Mammary epithelial cell (primary cell): ENCODE data around the gene XPC.

Experiments
- EZH2 ChIP-seq: IDR thresholded peaks from 2 replicates; pipeline ENCODE4 v1.6.1; 2012; ENCODE audit warnings: low read length, inconsistent platforms, borderline replicate concordance
- TF ChIP-seq, protein P1 (sequence below), 2 donors: IDR thresholded peaks in 1 of 2; conservative IDR thresholded peaks in 1 of 2; 2 replicates each; pipeline ENCODE4 v1.5.1; 2011 to 2012; ENCODE audit warnings: inconsistent platforms in 2 of 2, low read length in 2 of 2, mild to moderate bottlenecking in 2 of 2, control low read depth in 1 of 2, low read depth in 1 of 2; ENCODE audit not compliant: insufficient read depth in 1 of 2; ENCODE audit errors: extremely low read depth in 1 of 2

DNA sequence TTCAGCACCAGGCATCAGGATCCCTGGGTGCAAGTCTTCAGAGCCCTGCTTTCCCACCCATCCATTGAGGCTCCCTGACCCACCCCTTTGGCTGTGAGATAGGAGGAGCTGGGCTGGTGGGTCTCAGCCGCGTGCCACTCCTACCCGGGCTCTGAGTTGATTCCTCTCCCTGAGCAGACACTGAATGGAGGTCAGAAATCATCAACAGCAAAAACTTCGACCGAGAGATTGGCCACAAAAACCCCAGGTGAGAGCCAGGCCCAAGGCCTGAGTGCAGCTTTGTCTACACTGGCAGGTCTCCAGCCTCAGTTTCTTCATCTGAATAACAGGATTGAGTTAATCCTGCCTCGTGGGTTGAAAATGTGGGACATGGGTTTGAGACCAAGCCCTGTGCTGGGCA is 45.7 kb downstream of the XPC start:
- TF ChIP-seq, protein P1, sequence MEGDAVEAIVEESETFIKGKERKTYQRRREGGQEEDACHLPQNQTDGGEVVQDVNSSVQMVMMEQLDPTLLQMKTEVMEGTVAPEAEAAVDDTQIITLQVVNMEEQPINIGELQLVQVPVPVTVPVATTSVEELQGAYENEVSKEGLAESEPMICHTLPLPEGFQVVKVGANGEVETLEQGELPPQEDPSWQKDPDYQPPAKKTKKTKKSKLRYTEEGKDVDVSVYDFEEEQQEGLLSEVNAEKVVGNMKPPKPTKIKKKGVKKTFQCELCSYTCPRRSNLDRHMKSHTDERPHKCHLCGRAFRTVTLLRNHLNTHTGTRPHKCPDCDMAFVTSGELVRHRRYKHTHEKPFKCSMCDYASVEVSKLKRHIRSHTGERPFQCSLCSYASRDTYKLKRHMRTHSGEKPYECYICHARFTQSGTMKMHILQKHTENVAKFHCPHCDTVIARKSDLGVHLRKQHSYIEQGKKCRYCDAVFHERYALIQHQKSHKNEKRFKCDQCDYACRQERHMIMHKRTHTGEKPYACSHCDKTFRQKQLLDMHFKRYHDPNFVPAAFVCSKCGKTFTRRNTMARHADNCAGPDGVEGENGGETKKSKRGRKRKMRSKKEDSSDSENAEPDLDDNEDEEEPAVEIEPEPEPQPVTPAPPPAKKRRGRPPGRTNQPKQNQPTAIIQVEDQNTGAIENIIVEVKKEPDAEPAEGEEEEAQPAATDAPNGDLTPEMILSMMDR (conservative IDR thresholded peaks at IDR 0.05 in 1 of 2, IDR thresholded peaks at IDR 0.05 in 1 of 2; ENCODE audit: extremely low read depth in 1 of 2, insufficient read depth in 1 of 2, low read depth in 1 of 2, low read length in 2 of 2): no peak
- TF ChIP-seq EZH2: no peak
